ENCODE data around the gene GPR132.

GPR132 gene

GRCh38 chr14:105053996-105054395 is 11.2 kb downstream of the GPR132 start:
- TF ChIP-seq CTCF (conservative IDR thresholded peaks at IDR 0.05; ENCODE audit: low read depth, low read length) = no peak
- no peak overlapping the region for H3K4me3 ChIP-seq (ENCODE audit: low read length)
- no peak for DNase-seq (ENCODE audit: low read depth)

DNA sequence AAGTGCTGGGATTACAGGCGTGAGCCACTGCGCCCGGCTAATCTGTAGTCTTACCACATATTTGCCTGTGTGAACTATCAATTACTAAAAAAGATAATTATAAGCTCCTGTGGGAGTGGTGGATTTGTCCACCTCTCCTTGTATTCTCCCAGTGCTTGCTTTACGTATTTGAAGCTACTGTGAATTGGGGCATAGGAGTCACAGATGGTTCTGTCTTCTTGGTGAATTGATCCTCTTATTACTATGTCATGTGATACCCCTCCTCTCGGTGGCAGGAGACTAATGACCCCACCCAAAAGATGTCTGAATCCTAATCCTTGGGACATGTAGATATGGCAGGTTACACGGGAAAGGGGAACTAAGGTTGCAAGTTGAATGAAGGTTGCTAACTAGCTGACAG is 11.8 kb downstream of the GPR132 start:
- no peak for TF ChIP-seq CTCF (conservative IDR thresholded peaks at IDR 0.05; ENCODE audit: low read depth, low read length)
- no peak for DNase-seq (ENCODE audit: low read depth)
- no peak overlapping the region for H3K4me3 ChIP-seq (ENCODE audit: low read length)

- TF ChIP-seq CTCF (conservative IDR thresholded peaks at IDR 0.05; ENCODE audit: low read depth, low read length) = no peak
- H3K4me3 ChIP-seq (ENCODE audit: low read length) = no peak overlapping the region
- no peak for DNase-seq (ENCODE audit: low read depth)
Measured at GRCh38 chr14:105052110-105052458, 13.1 kb downstream of the GPR132 start.

GRCh38 chr14:105051182-105052109 is 13.8 kb downstream of the GPR132 start:
- no peak for TF ChIP-seq CTCF (conservative IDR thresholded peaks at IDR 0.05; ENCODE audit: low read depth, low read length)
- no peak for DNase-seq (ENCODE audit: low read depth)
- no peak overlapping the region for H3K4me3 ChIP-seq (ENCODE audit: low read length)

DNA sequence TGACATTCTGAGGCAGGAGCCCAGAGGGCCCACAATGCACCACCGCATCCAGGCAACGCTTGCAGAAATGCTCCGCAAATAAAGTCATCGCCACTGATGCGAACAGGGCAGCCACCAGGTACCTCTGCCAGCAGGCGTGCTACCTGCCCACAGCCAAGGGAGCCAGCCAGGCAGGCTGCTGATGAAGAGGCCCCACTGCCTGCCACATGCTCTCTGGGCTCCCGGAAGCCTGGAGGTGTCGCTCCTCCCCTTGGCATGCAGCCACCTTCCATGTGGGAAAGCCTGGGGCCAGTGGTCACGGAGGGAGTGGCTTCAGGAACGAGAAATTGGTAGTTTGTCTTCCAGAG is 14.7 kb downstream of the GPR132 start:
- no peak overlapping the region for H3K4me3 ChIP-seq (ENCODE audit: low read length)
- TF ChIP-seq CTCF (conservative IDR thresholded peaks at IDR 0.05; ENCODE audit: low read depth, low read length) = no peak
- DNase-seq (ENCODE audit: low read depth) = no peak

- no peak for DNase-seq (ENCODE audit: low read depth)
- TF ChIP-seq CTCF (conservative IDR thresholded peaks at IDR 0.05; ENCODE audit: low read depth, low read length) = no peak
- no peak overlapping the region for H3K4me3 ChIP-seq (ENCODE audit: low read length)
Measured at GRCh38 chr14:105049753-105050550, 15.3 kb downstream of the GPR132 start.

Data from retinal pigment epithelial cell (primary cell).